Gastroesophageal sphincter (tissue), 3 donors: ENCODE data around the gene SGMS2.

ENCODE experiments used
- POLR2A ChIP-seq, 2 donors: fragments of 450-650 bp; IDR thresholded peaks; one replicate each; pipeline ENCODE4 v1.6.1; 2017; ENCODE audit warnings: antibody characterized with exemption in 2 of 2, mild to moderate bottlenecking in 2 of 2, moderate library complexity in 1 of 2
- POLR2AphosphoS5 ChIP-seq: sonication (generic); formaldehyde crosslinking; IDR thresholded peaks from one replicate; pipeline ENCODE4 v1.6.1; 2017; ENCODE audit warnings: antibody characterized with exemption
- TF ChIP-seq, protein P1 (sequence below), 4 experiments: fragments of 200-600 bp in 2 of 4; fragments of 450-650 bp in 2 of 4; sonication (generic) in 1 of 4; IDR thresholded peaks; one replicate each; pipeline ENCODE4 v1.5.1; 2017 to 2019; ENCODE audit warnings: antibody characterized with exemption in 4 of 4, mild to moderate bottlenecking in 2 of 4, moderate library complexity in 2 of 4

DNA sequence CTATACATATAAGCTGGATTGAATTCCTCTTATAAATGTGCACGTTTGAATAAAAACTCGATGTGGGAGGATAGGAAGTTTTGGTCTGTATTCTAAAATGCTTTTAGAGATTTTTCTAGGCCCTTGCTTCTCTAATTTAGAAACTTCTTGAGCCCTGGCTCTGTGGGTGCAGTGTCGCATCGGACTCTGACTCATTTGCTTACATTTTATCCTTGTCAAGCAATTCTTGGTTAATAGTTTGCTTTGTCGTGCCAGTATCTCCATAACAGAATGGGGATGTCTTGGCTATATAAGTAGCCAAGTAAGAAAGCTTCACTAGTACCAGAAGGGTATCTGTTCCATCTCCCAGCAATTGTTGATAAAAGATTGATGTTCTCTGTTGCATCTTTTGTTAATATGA, 10.7 kb downstream of the SGMS2 start:
- TF ChIP-seq POLR2A (IDR thresholded peaks at IDR 0.05): no peak
- TF ChIP-seq, protein P1, sequence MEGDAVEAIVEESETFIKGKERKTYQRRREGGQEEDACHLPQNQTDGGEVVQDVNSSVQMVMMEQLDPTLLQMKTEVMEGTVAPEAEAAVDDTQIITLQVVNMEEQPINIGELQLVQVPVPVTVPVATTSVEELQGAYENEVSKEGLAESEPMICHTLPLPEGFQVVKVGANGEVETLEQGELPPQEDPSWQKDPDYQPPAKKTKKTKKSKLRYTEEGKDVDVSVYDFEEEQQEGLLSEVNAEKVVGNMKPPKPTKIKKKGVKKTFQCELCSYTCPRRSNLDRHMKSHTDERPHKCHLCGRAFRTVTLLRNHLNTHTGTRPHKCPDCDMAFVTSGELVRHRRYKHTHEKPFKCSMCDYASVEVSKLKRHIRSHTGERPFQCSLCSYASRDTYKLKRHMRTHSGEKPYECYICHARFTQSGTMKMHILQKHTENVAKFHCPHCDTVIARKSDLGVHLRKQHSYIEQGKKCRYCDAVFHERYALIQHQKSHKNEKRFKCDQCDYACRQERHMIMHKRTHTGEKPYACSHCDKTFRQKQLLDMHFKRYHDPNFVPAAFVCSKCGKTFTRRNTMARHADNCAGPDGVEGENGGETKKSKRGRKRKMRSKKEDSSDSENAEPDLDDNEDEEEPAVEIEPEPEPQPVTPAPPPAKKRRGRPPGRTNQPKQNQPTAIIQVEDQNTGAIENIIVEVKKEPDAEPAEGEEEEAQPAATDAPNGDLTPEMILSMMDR (IDR thresholded peaks at IDR 0.05): no peak
- peak; percentile 39 for TF ChIP-seq POLR2AphosphoS5
